D721Med (cell line): ENCODE measurements around the gene UNC80.
"Not testable (repeated sequence)": the region's sequence is repeated elsewhere in the genome, so short reads cannot be mapped to it uniquely, and the experiment has no call there.

Source experiments
- DNase-seq: peaks from one replicate; pipeline ENCODE4 v3.0.0; 2011; ENCODE audit warnings: low spot score; ENCODE audit not compliant: insufficient read length
- FAIRE-seq: peaks from 2 replicates; lab custom pipeline; 2011; peaks lifted over from hg19 to GRCh38; lab: Jason Lieb, UNC
- CTCF ChIP-seq: IDR thresholded peaks from 2 replicates; pipeline ENCODE4 v1.5.1; 2012; ENCODE audit warnings: mild to moderate bottlenecking, control low read depth; ENCODE audit not compliant: insufficient read depth; ENCODE audit errors: missing control alignments

The UNC80 gene

GRCh38 chr2:209773377-209773776, 1.7 kb downstream of the UNC80 start:
- DNase-seq (no peak), FAIRE-seq (no peak)
- no peak for TF ChIP-seq CTCF

GRCh38 chr2:209787416-209787815, 15.8 kb downstream of the UNC80 start:
- no peak for TF ChIP-seq CTCF
- DNase-seq = no peak
- no peak for FAIRE-seq

- TF ChIP-seq CTCF = no peak
- DNase-seq = no peak
- peak; percentile 41 for FAIRE-seq
Observed at GRCh38 chr2:209788925-209789324, 17.3 kb downstream of the UNC80 start.

GRCh38 chr2:209790066-209790728, 18.6 kb downstream of the UNC80 start:
- FAIRE-seq (no peak), DNase-seq (no peak)
- TF ChIP-seq CTCF = no peak

GRCh38 chr2:209791151-209791550, 19.5 kb downstream of the UNC80 start:
- DNase-seq (no peak), FAIRE-seq (no peak)
- TF ChIP-seq CTCF = no peak

- FAIRE-seq, DNase-seq: not testable (repeated sequence)
Observed at GRCh38 chr2:209795425-209795824, 23.8 kb downstream of the UNC80 start.

- DNase-seq = no peak
- no peak for TF ChIP-seq CTCF
- FAIRE-seq = no peak
Observed at GRCh38 chr2:209805351-209805750, 33.7 kb downstream of the UNC80 start.
